A673 (cell line): ENCODE results near the gene CPED1.

Experiments
- CTCF ChIP-seq: fragments of 300-800, 200-600 bp; sonication (generic); conservative IDR thresholded peaks from 2 replicates; pipeline ENCODE4 v1.5.1; 2017; ENCODE audit warnings: low read depth, mild to moderate bottlenecking, antibody characterized with exemption, low read length, moderate library complexity, mixed read lengths
- EZH2 ChIP-seq: fragments of 200-600 bp; sonication (generic); IDR thresholded peaks from 2 replicates; pipeline ENCODE4 v1.6.1; 2017; ENCODE audit warnings: borderline replicate concordance, low read depth, mild to moderate bottlenecking, mixed read lengths, antibody characterized with exemption, low read length; ENCODE audit not compliant: poor library complexity, severe bottlenecking

GRCh38 chr7:121105262-121105661 is 116.8 kb downstream of the CPED1 start:
- TF ChIP-seq CTCF (no peak), EZH2 (no peak)
